IPS DF 4.7 (cell line): Measurements from ENCODE around the gene SNX14.
"Not testable (repeated sequence)": the region's sequence is repeated elsewhere in the genome, so short reads cannot be mapped to it uniquely, and the experiment has no call there.

ENCODE experiments used
- DNase-seq: peaks from one replicate; pipeline ENCODE4 v3.0.0-alpha.2; 2013; ENCODE audit warnings: low spot score; ENCODE audit errors: extremely low read depth

Gene SNX14

GRCh38 chr6:85585741-85586140 lies 7.9 kb downstream of the SNX14 start:
- DNase-seq = no peak

- DNase-seq = not testable (repeated sequence)
These were observed 10.8 kb downstream of the SNX14 start for GRCh38 chr6:85582832-85583231.

GRCh38 chr6:85581572-85581971 lies 12.1 kb downstream of the SNX14 start:
- DNase-seq = no peak

- no peak for DNase-seq
These were observed 12.8 kb downstream of the SNX14 start for GRCh38 chr6:85580878-85581267.

- DNase-seq = no peak
These were observed 13.4 kb downstream of the SNX14 start for GRCh38 chr6:85580118-85580877.

- no peak for DNase-seq
These were observed 14.1 kb downstream of the SNX14 start for GRCh38 chr6:85579581-85579980.

- no peak for DNase-seq
These were observed 17.2 kb downstream of the SNX14 start for GRCh38 chr6:85576476-85576875.

GRCh38 chr6:85574932-85575598 lies 18.6 kb downstream of the SNX14 start:
- no peak for DNase-seq

GRCh38 chr6:85569323-85569722 lies 24.3 kb downstream of the SNX14 start:
- no peak for DNase-seq

GRCh38 chr6:85568411-85568810 lies 25.2 kb downstream of the SNX14 start:
- DNase-seq = no peak

GRCh38 chr6:85565736-85566135 lies 27.9 kb downstream of the SNX14 start:
- DNase-seq = no peak

- DNase-seq = not testable (repeated sequence)
These were observed 29.4 kb downstream of the SNX14 start for GRCh38 chr6:85564223-85564622.

- DNase-seq = no peak
These were observed 31.8 kb downstream of the SNX14 start for GRCh38 chr6:85561750-85562357.

- DNase-seq = no peak
These were observed 36.5 kb downstream of the SNX14 start for GRCh38 chr6:85556992-85557668.

- no peak for DNase-seq
These were observed 41.0 kb downstream of the SNX14 start for GRCh38 chr6:85552652-85553051.

- no peak for DNase-seq
These were observed 42.4 kb downstream of the SNX14 start for GRCh38 chr6:85551264-85551663.

GRCh38 chr6:85547719-85548118 lies 45.9 kb downstream of the SNX14 start:
- no peak for DNase-seq

GRCh38 chr6:85544776-85545175 lies 48.9 kb downstream of the SNX14 start:
- no peak for DNase-seq

GRCh38 chr6:85537055-85537494 lies 56.6 kb downstream of the SNX14 start:
- no peak for DNase-seq

- not testable (repeated sequence) for DNase-seq
These were observed 69.4 kb downstream of the SNX14 start for GRCh38 chr6:85524281-85524680.

GRCh38 chr6:85516168-85516567 lies 77.5 kb downstream of the SNX14 start:
- DNase-seq = no peak
